NCI-H2196 (cell line): Measurements from ENCODE around the gene SCRT2.

ENCODE experiments used
- DNase-seq: peaks from one replicate; lab custom pipeline; 2025; ENCODE audit not compliant: unreplicated experiment; lab: John Stamatoyannopoulos, UW

Gene SCRT2

DNA sequence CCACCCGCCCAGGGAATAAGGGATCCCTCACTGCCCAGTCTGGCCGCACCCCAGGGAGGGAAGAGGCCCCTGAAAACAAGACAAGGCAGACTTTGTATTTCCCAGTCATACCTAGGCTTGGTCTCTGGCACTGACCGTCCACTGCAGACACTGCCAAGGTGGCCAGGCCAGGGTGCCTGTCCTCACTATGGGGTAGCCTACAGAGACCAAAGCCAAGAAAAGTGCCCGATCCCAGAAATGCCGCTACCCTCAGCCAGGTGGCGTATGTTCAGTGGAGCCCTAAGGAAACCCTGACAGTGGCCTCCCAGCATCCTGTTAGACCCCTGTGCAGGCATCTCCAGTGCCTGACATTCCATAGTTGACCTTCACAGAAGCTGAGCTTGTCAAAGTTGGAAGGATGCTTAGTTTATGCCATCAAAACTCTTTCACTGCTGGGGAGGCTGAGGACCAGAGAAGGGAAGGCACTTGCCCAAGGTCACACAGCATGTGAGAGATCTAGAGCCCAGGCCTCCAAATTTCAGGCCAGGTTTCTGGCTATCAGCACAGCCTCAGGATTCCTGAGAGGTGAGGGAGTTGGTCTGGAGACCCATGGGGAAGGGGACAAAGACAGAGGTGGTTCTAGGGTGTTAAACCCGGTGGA lies 2.5 kb downstream of the SCRT2 start:
- DNase-seq = no peak

DNA sequence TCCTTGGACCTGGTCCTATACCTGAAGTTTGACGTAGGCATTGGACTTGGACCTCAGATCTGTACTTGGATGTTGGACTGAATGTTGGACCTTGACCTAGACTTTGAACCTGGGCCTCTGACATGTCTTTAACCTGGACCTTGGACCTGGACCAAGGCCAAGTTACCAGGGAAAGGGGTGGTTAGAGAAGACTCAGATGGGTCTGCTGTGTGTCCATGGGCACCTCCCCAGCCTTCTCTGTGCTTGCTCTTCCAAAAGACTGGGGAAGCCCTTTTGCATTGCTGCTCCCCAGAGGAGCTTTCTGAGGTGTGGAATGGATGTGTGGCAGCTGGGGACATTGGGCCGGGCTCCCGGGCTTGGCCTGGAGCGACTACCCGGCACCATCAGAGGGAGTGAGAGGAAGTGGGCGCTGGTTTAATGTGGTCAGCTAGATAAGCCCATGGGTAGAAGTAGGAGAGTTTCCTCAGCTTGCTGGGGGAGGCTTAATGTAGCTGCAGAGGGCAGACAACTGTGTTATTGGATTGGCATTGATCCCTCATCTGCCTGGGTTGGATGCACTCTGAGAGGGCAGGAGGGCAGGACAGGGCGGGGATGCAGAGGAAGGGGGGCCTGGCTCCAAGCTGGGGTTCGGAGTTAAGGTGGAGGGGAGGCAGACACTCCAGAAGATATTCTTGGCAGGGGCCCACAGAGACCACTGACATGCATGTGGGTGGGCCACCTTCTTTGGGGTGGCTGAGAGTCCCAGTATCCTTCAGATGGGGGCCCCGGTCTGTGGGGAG lies 4.2 kb downstream of the SCRT2 start:
- DNase-seq = no peak

- no peak for DNase-seq
Observed at GRCh38 chr20:669573-669972, 6.0 kb downstream of the SCRT2 start.

GRCh38 chr20:668638-669037 lies 7.0 kb downstream of the SCRT2 start:
- DNase-seq = no peak

DNA sequence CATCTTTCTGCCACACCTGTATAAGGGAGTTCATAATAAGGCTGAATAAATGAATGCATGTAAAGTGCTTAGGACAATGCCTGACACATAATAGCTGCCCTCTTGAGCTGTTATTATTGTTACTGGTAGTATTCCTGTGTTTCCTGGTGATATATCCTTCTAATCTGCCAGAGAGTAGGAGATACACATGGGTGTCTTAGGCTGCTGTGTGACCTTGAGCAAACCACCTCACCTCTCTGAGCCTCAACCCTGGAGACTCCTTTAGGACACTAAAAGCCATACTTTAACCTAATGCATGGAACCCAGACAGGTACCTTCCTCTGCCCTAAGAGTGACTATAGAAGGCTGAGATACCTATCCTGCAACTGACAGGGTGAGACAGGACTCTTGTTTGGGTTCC lies 7.6 kb downstream of the SCRT2 start:
- DNase-seq = no peak

DNA sequence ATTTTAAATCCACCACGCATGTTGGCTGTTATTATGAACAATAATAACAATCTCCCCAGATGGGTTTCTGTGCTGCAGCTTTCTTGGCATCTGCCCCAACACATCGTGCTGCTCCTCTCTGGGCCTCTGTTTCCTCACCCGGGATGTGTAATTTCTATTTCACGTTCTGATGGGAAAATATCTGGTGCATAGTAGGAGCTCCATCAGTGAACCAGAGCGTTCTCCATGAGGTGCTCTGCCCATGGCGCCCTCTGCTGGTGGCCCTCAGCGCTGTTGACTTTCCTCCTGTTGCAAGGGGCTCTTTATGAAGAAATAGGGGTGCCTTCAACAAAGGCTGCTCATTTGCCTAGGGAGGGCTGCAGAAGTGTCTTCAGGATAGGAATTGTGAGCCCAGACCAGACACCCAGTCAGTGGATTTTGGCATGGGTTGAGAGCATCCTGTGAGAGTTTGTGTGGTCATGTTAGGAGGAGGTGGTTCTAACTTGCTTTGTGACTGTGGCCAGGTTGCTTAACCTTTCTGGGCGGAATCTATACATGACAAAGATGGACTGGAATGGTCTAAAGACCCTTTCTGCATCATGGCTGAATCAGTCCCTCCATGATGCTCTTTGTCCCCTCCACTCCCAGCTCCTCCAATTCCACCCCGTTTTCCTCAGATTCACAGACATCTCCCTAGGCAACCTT lies 8.1 kb downstream of the SCRT2 start:
- DNase-seq = peak; percentile 36

- no peak for DNase-seq
Observed at GRCh38 chr20:666877-667276, 8.7 kb downstream of the SCRT2 start.

DNA sequence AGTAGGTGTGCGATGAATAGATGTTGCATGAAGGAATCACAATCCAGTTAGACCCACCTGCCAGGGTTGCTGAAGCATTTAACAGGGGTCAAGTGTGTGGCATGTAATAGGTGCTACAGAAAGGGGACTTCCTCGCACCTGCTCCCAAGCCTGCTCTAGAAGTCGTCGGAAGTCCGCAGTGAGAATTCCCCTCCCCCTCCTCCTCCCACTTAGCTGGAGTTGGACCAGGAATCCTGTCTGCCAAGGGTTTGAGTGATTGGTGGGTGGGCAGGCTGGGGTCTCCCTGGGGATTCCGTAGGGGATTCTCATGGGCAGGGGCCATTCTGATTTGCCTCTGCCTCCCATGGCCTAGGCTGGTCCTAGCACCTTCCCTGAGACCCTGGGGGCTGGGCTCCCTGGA lies 10.3 kb downstream of the SCRT2 start:
- DNase-seq = no peak

GRCh38 chr20:664576-664975 lies 11.0 kb downstream of the SCRT2 start:
- no peak for DNase-seq

- DNase-seq = no peak
Observed at GRCh38 chr20:664151-664550, 11.5 kb downstream of the SCRT2 start.

DNA sequence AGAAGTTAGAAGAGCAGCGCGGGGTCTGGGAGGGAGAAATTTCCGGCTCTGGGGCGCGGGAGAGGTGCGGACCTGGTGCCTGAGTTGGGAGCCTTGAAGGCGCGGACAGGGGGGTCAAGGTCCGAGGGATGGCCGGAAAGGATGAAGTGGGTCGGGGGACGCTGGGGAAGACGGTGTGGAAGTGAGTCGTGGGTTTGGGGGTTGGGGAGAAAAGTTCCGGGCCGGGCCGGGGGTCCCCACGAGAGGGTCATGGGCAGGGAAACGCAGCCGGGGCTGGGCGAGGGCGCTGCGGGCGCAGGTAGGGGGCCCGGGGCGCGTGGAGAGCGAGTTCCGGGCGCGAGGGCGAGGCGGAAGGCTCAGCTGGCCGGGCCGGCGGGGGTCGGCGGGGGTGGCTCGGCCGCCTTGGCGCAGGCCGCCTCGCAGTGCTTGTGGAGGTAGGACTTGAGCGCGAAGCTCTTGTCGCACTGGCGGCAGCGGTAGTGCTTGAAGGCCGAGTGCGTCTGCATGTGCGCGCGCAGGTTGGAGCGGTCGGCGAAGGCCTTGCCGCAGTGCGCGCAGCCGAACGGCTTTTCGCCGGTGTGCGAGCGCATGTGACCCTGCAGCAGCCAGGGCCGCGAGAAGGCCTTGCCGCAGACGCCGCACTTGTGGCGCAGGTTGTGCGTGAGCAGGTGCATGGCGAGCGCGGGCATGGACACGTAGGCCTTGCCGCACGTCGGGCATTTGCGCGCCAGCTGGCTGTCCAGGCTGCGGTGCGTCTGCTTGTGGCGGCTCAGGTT lies 12.1 kb downstream of the SCRT2 start:
- no peak for DNase-seq

GRCh38 chr20:662277-663192 lies 13.1 kb downstream of the SCRT2 start:
- no peak for DNase-seq

DNA sequence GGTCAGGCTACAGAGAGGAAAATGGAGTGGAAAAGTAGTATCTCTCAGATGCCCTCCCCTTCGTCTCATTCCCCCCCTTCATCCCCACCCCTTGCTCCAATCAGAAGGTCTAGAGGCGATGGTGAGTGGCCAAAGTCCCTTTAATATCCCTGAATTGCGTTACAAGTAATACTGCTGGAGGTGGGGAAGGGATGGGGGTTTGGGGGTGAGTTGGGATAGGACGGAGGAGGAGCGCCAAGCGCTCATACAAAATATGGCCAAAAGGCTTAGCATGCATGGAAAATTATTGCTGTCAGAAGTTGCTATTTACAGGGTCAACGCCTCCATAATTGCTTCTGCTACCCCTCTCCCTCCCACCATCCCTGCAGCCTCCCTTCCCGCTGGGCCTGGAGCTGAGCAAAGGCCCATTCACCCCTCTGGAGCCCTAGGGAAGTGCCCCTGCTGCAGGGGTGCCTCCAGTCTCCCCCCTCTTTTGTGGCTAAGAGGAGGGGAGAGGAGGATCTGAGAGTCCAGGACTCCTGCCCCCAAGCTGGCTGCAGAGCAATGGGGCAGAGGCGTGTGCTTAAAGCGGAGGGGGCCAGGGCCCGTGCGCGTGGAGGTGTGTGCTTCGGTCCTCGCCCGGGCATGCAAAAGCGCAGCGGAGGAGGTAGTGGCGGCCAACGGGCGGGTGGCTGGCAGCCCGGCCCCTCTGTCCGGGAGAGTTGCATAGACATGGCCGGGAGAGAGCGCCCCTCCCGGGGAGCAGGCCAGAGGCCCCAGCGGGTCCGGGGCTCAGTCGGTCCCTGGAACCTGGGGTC lies 13.9 kb downstream of the SCRT2 start:
- no peak for DNase-seq

DNA sequence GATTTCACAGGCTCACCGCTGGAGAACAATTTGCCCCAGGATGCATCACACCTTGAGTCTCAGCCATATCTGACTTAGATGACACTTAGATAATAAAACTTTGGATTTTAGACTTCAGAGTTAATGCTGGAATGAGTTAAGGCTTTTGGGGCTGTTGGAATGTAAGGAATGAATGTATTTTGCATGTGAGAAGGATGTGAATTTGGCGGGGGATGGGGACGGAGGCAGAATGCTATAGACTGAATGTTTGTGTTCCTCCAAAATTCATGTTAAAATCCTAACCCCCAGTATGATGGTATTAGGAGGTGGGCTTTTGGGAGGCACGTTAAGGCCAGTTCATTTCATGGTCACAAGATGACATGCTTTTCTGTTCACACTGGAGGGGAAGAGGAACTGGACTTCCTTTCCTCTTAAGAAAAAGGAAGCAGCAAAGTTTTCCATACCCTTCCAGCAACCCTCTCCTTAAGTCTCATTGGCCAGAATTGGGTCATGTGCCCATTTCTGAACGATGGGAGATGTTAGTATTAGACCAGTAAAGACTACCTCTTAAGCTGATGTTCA lies 16.8 kb downstream of the SCRT2 start:
- DNase-seq = no peak

GRCh38 chr20:658202-658601 lies 17.4 kb downstream of the SCRT2 start:
- DNase-seq = no peak

DNA sequence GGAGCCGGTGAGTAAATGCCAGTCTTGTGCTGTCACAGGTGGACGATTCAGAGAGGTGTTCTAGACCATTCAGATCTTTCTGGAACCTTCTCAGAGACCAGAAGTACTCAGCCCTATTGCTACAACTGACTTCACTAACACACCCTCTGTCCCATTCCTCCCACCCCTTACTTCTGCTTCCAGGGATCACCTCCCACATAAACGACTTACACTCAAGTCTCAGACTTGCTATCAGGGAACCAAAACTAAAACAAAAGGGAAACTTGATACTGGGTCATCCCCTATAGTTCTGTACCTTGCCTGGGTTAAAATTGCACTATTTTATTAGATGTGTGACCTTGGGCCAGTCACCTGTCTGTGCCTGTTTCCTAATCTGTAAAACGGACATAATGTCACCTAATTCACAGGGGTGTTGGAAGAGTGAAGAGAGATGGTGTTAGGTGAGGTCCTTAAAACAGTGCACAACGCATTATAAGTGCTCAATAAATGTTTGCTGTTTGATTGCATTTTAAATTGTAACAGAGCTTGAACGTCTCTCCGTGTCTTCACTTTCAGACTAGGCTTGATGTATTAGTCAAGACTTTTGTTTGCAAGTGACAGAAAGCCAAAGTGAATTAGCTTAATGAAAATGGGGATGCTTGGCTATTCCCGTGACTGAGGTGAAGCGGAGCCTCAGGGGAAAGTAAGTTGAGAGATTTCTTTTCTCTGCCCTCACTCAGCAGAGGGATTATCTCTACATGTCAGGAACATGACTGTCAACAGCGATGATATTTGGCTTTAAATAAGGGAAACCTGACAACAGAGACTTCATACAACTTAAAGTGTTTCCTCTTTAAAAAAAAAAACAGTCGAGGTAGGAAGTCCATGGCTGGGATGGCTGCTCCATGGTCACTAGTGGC lies 19.6 kb downstream of the SCRT2 start:
- no peak for DNase-seq

DNA sequence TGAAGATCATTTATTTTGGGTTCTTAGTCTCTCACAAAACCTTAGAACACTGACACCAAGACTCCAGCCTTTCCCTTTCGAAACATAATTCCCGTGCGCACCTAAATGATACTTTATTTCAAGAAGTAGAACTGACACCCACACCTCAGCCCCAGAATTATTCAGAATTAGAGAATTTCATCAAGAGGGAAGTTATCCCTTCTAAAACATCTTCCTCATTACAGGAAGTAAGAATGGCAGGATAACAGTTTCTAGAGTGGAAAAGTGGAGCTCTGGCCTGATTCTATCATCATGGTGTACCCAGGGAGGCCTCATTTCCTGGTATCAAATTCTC lies 21.2 kb downstream of the SCRT2 start:
- DNase-seq = no peak

- no peak for DNase-seq
Observed at GRCh38 chr20:653590-654416, 21.8 kb downstream of the SCRT2 start.
